NB4 (cell line): ENCODE measurements around the gene SOX6.

Experiments used
- POLR2A ChIP-seq: IDR thresholded peaks from 2 replicates; pipeline ENCODE4 v1.6.1; 2011; ENCODE audit warnings: mild to moderate bottlenecking; ENCODE audit not compliant: insufficient read length; ENCODE audit errors: extremely low read depth
- TF ChIP-seq, protein P1 (sequence below): IDR thresholded peaks from 2 replicates; pipeline ENCODE4 v1.6.1; 2011; ENCODE audit warnings: low read depth, low read length

DNA sequence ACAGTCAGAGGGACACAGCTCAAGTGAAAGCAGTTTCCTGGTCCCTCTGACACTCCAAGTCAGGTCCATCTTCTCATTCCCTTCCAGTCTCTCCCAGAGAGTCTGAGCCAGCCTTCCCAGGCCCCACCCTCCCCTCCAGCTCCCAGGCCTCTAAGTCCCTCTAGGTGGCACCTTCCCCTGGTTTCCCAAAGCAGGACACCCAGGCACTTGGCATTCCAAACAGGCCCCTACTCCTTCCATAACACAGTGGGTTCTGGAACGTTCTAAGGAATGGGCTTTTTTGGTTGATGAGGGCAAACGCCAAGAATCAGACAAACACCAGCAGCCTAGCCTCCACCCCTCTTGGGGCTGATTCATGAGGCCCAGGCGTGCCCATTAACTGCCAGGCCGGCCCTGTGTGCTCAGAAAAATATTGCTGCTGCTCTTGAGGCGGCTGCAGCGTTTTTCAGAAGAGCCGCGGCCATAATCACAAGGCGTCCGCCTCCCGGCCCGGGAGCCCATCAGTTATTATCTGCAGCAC, 418.7 kb downstream of the SOX6 start:
- TF ChIP-seq, protein P1, sequence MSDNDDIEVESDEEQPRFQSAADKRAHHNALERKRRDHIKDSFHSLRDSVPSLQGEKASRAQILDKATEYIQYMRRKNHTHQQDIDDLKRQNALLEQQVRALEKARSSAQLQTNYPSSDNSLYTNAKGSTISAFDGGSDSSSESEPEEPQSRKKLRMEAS, result no peak
- no peak for TF ChIP-seq POLR2A
